ENCODE results near the gene ZNF511. TPM values are rescaled to one million over a fixed set of nuclear protein-coding genes. Genes with fewer than 3 reads are reported as not detected.
A peak's percentile ranks its signal among the peaks of the same experiment; 100 is the strongest.
"Not testable (repeated sequence)": the region's sequence is repeated elsewhere in the genome, so short reads cannot be mapped to it uniquely, and the experiment has no call there.

ZNF511 gene
- total RNA-seq = 10 to 100 TPM; 41.0 to 42.1 TPM
- long read RNA-seq, transcript ZNF511-202 (6 exons, 1,520 nt) = major isoform, 29 of 42 reads
- long read RNA-seq, partial matches to known transcripts = 6 of 42 reads
- long read RNA-seq, other reads (novel, unspliced or antisense) = 5 of 42 reads

- DNase-seq (peak; percentile 78 to 91), ATAC-seq (peak; percentile 71)
- intact Hi-C loops (cut with DNase I, micrococcal nuclease) = no loop called here
These were observed at the start of gene ZNF511, which contains the start of gene TUBGCP2 for GRCh38 chr10:133308421-133309099. TSS of gene ZNF511 (plus strand) at chr10:133308914. CDS start at chr10:133308944, 30 bp downstream. TSS of gene TUBGCP2 (minus strand) at chr10:133308872. CDS start at chr10:133302941, 5,931 bp downstream.

GRCh38 chr10:133259602-133259989, 49.1 kb upstream of the ZNF511 start:
- intact Hi-C loops (cut with DNase I, micrococcal nuclease) = no loop called here
- ATAC-seq (no peak), DNase-seq (no peak)

- intact Hi-C loops (cut with DNase I, micrococcal nuclease) = no loop called here
- DNase-seq = peak; percentile 73 to 81
- peak; percentile 58 for ATAC-seq
These were observed 47.6 kb upstream of the ZNF511 start for GRCh38 chr10:133260895-133261725.

- DNase-seq = peak; percentile 87 to 94
- intact Hi-C loops (cut with DNase I, micrococcal nuclease) = no loop called here
- ATAC-seq = peak; percentile 69
These were observed 46.9 kb upstream of the ZNF511 start for GRCh38 chr10:133261726-133262325.

DNA sequence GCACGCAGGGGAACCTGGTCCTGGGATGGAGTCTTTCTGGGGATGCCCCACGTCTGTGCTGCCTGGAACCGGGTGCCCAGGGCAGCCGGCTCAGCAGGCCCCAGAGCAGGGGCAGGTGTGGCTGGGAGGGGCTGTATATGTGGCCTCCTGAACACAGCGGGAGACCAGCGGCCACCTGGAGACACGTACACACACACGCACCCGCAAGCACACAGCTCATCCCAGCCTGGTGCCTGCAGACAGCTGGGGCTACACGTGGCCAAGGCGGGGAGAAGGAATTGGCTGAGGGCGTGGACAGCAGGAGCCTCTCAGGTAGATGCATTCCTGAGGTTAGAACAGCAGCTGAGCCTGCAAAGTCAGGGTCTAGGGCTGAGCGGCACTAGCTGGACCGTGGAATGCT, 46.0 kb upstream of the ZNF511 start:
- ATAC-seq (peak; percentile 34), DNase-seq (peak in 1 of 2 donors; percentile 57)
- intact Hi-C loops (cut with DNase I, micrococcal nuclease) = no loop called here

DNA sequence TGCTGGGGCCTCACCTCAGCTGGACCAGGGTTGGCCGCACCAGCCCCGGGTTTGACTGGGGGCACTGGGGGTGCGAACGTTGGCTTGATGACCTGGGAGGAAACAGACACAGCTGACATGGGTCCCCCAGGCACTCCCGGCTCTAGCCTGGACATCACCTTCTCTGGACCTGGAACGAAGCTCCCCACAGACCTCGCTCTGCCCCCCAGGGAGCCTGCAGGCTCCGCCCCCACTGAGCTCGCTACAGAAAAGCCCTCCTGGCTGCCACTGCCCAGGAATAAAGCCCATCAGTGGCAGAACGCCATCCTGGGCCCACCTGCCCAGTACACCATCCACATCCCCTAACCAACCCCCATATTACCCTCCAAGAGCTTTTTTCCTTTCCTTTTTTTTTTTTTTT, 45.0 kb upstream of the ZNF511 start:
- no peak for ATAC-seq
- DNase-seq = no peak
- intact Hi-C loops (cut with DNase I, micrococcal nuclease) = no loop called here

DNA sequence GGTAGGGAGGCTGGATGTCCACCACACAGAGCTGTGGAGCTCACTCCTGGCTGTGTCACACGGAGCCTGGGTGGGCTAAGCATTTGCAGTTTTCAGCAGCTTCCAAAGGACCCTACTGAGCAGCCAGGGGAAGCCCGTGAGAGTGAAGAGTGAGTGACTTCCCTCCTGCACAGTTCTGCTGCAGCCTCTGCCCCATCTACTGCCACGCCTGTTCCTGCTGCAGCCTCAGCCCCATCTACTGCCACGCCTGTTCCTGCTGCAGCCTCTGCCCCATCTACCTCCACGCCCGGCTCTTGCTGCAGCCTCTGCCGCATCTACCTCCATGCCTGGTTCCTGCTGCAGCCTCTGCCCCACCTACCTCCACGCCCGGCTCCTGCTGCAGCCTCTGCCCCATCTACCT, 44.3 kb upstream of the ZNF511 start:
- peak; percentile 24 for ATAC-seq
- intact Hi-C loops (cut with DNase I, micrococcal nuclease) = no loop called here
- peak; percentile 70 to 80 for DNase-seq

GRCh38 chr10:133265052-133265451, 43.7 kb upstream of the ZNF511 start:
- peak; percentile 59 to 69 for DNase-seq
- ATAC-seq; intact Hi-C loops (cut with DNase I, micrococcal nuclease): not testable (repeated sequence)

GRCh38 chr10:133266056-133266795, 42.5 kb upstream of the ZNF511 start:
- intact Hi-C loops (cut with DNase I, micrococcal nuclease) = no loop called here
- ATAC-seq = no peak

DNA sequence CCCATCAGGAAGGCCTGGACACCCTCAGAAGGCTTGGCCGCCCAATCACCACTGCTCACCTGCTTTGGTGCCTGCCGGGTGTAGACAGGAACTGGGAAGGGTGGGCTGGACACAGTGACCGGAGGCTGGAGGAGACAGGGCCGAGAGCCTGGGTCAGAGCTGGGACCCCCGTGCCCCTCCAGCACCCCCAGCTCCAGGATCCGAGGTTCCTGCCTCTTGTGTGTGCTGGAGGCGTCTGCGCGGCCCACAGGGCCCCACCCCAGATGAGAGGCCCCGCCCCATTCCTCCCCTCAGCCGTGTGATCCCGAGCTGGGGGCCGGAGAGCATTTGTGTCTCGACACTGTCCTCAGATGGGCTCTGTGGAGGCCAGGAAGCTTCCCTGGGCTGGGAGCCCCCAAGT, 41.4 kb upstream of the ZNF511 start:
- ATAC-seq = no peak
- intact Hi-C loops (cut with DNase I, micrococcal nuclease) = no loop called here
- DNase-seq = no peak

More at GRCh38 chr10:133266056-133266795, 42.5 kb upstream of the ZNF511 start:
- DNase-seq = no peak

DNA sequence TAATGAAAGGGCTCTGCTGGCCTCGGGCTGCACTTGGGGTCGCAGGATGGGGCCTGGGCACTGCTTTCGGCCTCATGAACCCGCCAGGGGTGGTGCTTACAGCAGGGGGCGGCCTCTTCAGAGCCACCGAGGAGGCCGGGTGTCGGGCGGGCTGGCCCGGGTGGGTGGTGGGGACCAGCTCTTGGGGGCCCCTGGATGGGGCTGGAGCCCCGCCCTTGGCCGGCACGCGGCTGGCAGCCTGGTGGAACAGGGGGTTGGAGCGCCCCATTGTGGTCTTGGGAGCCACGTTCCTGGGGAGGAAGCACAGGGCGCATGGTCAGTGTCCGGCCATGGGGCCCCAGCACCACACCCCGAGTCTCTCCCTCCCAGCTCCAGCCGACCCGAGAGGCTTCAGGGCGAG, 40.9 kb upstream of the ZNF511 start:
- no peak for DNase-seq
- intact Hi-C loops (cut with DNase I, micrococcal nuclease) = no loop called here
- no peak for ATAC-seq

- DNase-seq (no peak), ATAC-seq (no peak)
- intact Hi-C loops (cut with DNase I, micrococcal nuclease) = no loop called here
These were observed 40.2 kb upstream of the ZNF511 start for GRCh38 chr10:133268532-133268931.

- intact Hi-C loops (cut with DNase I, micrococcal nuclease) = no loop called here
- DNase-seq (no peak), ATAC-seq (no peak)
These were observed 39.3 kb upstream of the ZNF511 start for GRCh38 chr10:133269367-133269766.

DNA sequence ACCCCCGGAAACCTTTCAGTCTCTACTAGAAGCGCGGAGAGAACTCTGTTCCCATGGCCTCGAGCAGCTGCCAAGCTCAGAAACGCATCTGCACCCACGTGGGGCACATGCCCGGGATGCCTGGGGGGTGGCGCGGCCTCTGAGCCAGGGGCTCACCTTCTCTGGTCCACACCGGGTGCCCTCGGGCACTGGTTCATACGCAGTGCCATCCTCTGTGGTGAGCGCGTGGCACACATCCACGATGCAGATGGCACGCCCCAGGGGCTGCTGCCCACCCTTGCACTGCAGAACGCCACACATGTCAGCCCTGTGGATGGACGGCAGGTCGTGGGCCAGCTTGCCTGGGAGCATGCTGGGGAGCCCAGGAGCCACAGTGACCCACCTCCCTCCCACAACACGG, 38.5 kb upstream of the ZNF511 start:
- ATAC-seq = no peak
- intact Hi-C loops (cut with DNase I, micrococcal nuclease) = no loop called here
- no peak for DNase-seq

GRCh38 chr10:133270773-133271297, 37.9 kb upstream of the ZNF511 start:
- intact Hi-C loops (cut with DNase I, micrococcal nuclease) = no loop called here
- DNase-seq = no peak
- no peak for ATAC-seq

- ATAC-seq (no peak), DNase-seq (no peak)
- intact Hi-C loops (cut with DNase I, micrococcal nuclease) = no loop called here
These were observed 37.0 kb upstream of the ZNF511 start for GRCh38 chr10:133271521-133272300.

DNA sequence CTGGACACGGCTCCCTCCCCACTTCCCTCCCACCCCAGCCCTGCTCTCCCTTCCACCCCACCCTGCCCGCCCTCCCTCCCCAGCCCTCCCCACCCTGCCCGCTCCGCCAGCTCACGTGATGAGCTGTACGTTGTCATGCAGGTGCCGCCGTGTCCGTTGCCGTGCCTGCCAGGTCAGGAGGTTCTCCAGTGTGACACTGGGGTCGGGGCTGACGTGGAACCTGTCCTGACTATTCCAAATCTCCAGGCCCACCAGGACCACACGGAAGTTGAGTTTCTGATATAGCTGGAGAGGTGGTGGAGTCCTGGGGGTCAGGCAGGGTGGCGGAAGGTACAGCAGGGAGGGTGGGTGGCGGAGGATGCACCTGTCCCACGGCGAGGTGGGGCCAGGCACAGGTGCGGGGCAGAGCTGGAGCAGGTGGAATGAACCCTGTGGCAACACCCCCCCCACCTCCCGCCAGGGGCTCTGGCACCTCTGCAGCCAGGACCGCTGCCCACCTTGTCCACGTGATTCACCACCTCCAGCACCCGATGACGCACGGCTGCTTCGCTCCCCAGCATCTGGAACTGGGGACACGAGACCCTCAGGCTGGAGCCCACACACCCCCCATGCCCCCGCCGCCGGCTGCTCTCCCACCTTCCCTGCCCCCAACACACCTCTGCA, 36.3 kb upstream of the ZNF511 start:
- intact Hi-C loops (cut with DNase I, micrococcal nuclease) = no loop called here
- DNase-seq (no peak), ATAC-seq (no peak)
